Activated CD4-positive, alpha-beta T cell treated with anti-CD3 and anti-CD28 coated beads for 36 hours (primary cell): ENCODE measurements around the gene ARID5A. TPM values are rescaled to one million over a fixed set of nuclear protein-coding genes. Genes with fewer than 3 reads are reported as not detected.

Source experiments
- ATAC-seq: fragments of 200-7000 bp; cut with Tn5 transposase; one replicate; pipeline ENCODE4 v1.10.0; 2021; ENCODE audit warnings: mild to moderate bottlenecking, moderate library complexity
- CTCF ChIA-PET: fragments of 350-600 bp; sonication (Branson Sonifier 250); formaldehyde crosslinking; loops from one replicate; lab custom pipeline; 2021; ENCODE audit warnings: antibody characterized with exemption; lab: Charles Lee
- POLR2A ChIA-PET: fragments of 350-600 bp; sonication (Branson Sonifier 250); formaldehyde crosslinking; loops from one replicate; lab custom pipeline; 2021; ENCODE audit warnings: antibody characterized with exemption, inconsistent platforms; lab: Charles Lee
- DNase-seq: peaks from one replicate; pipeline ENCODE4 v3.0.0-alpha.2; 2020
- H3K27ac Mint-ChIP-seq: one replicate; pipeline ENCODE4 v1.8.0; 2021; ENCODE audit warnings: mixed read lengths
- H3K27me3 Mint-ChIP-seq: one replicate; pipeline ENCODE4 v1.8.0; 2021; ENCODE audit warnings: mixed read lengths
- H3K36me3 Mint-ChIP-seq: one replicate; pipeline ENCODE4 v1.8.0; 2021; ENCODE audit warnings: low read depth, mixed read lengths
- H3K4me1 Mint-ChIP-seq: one replicate; pipeline ENCODE4 v1.8.0; 2021; ENCODE audit warnings: mixed read lengths
- H3K4me3 Mint-ChIP-seq: one replicate; pipeline ENCODE4 v1.8.0; 2021; ENCODE audit warnings: mild to moderate bottlenecking, moderate library complexity, mixed read lengths
- H3K9me3 Mint-ChIP-seq: one replicate; pipeline ENCODE4 v1.8.0; 2021; ENCODE audit warnings: low read depth, mixed read lengths
- intact Hi-C, 2 experiments: fragments of 100-400 bp; cut with DNase I in 1 of 2; cut with micrococcal nuclease in 1 of 2; formaldehyde crosslinking; loops; one replicate each; pipeline versions ENCODE4 v1.14.2 to v1.15.1; 2022 to 2024; cut with DNase I, micrococcal nuclease
- total RNA-seq, 2 experiments: library from RNA; stranded (reverse); gene quantifications; one replicate each; pipeline ENCODE4 v1.2.3, GENCODE V29; 2021

Gene ARID5A
- total RNA-seq, 2 experiments from 2014 or later = 179 to 191 TPM

DNA sequence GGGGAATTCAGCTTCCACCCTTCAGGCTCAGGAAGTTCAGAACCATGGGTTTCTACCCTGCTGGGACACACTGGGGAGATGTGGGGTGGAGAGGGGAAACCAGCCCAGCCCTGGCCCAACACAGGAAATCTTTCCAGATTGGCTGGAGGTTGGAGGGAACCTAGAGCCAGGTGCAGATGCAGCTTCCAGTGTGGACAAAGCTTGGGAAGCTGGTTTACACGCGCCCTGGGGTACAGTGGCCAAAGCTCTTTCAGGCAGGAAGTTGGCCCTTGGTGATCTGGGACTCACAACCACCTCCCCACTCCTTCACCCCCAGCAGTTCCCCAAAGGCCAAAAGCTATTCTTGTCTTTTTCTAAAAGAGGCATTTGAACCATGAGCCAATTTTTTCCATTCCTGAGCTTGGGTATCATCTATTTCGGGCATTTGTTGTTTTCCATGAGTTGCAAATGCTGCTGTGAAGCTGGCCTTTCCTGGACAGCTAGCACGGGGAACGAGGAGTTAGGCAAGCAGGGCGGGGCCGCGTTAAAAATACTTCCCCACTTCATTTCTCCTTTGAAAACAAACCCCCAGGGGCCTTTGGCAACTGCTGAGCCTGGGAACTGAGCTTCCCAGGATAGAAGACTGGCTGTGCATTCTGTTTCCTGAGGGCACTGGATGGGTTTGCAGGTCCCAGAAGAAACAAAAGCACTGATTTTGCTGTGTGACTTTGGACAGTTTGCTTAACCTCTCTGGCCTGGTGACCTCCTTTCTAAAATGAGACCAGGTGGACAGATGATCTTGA, 3.1 kb upstream of the ARID5A start:
- Mint-ChIP-seq H3K4me3 (no peak overlapping the region), H3K9me3 (no peaks in the 10 kb centered on the region), H3K4me1 (peaks cover 69% of the 10 kb centered on the region), H3K27ac (peak overlapping the region; percentile 58), H3K27me3 (no peaks in the 10 kb centered on the region), H3K36me3 (peaks cover 14% of the 10 kb centered on the region)
- no peak for ATAC-seq
- intact Hi-C loops = loop anchor here in 1 of 2 experiments (5.0 to 10.0 kb wide), 2 partner anchors 104 to 1931 kb away; partner anchors contain the start of gene KANSL3
- POLR2A ChIA-PET = no interaction called here
- peak; percentile 5 for DNase-seq
- CTCF ChIA-PET = interaction anchor here (0.7 to 1.9 kb wide), 4 partner anchors 21 to 288 kb away, joined by 3 to 10 read pairs (median 3); no protein-coding TSS in a partner anchor

DNA sequence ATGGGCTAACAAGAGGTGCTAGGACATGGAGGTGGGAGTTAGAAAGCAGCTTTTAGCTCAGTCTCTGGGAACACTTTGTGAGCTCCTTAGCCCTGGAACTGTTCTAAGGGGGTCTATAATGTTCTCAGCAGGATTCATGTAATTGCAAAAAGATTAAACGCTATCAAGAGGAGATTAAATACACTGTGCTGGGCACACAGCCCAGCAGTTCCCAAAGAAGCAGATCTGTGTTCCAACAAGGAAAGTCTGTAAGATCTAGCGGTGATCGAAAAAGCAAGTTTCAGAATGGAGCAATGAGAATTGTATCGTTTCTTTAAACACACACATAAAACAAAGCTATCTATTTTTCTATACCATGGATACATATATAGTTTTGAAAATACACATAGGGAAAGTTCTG, 2.4 kb upstream of the ARID5A start:
- H3K27ac Mint-ChIP-seq = peak overlapping the region; percentile 2
- H3K4me1 Mint-ChIP-seq = peaks cover 67% of the 10 kb centered on the region
- H3K9me3 Mint-ChIP-seq = no peaks in the 10 kb centered on the region
- intact Hi-C loops = loop anchor here in 1 of 2 experiments (5.0 to 10.0 kb wide), 2 partner anchors 103 to 1931 kb away; partner anchors contain the start of gene KANSL3
- no peaks in the 10 kb centered on the region for H3K27me3 Mint-ChIP-seq
- no peak for ATAC-seq
- ChIA-PET POLR2A (interaction anchor here (0.6 kb wide), 1 partner anchor 20 kb away, joined by 3 read pairs; no protein-coding TSS in a partner anchor), CTCF (interaction anchor here (0.7 to 1.9 kb wide), 3 partner anchors 20 to 211 kb away, joined by 3 to 10 read pairs (median 3); no protein-coding TSS in a partner anchor)
- DNase-seq = no peak
- peaks cover 21% of the 10 kb centered on the region for H3K36me3 Mint-ChIP-seq
- no peak overlapping the region for H3K4me3 Mint-ChIP-seq

DNA sequence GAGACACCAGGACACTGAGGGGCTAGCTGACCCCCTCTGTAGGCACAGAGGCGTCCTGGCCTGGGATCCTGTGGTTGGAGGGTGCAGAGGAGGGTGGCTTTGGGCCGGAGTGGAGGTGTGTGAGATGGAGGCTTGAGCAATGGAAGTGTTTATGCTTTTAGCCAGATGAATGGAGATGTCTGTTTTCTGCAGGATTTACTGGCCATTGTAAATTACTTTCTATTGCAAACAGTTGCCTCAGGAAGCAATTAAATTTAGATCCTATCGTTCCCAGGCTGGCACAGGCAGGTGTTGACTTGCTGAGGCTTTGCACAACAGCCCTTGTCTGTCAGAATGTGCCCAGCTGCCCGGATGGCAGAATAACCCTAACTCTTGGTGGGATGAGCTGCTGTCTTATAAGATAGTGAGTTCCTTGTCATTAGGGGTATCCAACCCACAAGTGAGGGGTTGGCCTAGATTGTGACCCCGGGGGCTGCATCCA, 1.8 kb upstream of the ARID5A start:
- POLR2A ChIA-PET = interaction anchor here (0.6 kb wide), 1 partner anchor 21 kb away, joined by 3 read pairs; no protein-coding TSS in a partner anchor
- no peak overlapping the region for H3K4me3 Mint-ChIP-seq

DNA sequence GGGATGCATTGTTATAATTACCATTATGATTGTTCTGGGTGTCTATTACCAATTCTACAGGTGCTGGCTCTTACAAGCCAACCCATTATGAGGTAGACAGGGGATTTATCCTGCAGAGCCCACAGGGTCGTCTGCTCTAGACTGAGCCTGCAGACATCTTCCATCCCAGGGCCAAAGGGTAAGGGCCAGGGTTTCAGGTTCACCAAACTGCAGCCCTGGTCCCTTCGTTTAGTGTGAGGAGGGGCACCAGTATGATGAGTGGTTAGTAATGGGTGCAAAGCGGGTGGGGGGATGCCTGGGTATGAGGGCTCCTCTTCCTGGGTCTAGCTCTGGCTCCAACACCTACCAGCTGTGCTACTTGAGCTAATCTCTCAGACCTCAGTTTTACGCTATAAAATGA, 1.2 kb upstream of the ARID5A start:
- Mint-ChIP-seq H3K27me3 (no peaks in the 10 kb centered on the region), H3K4me1 (peaks cover 67% of the 10 kb centered on the region), H3K4me3 (no peak overlapping the region), H3K36me3 (peaks cover 33% of the 10 kb centered on the region), H3K27ac (peak overlapping the region; percentile 42), H3K9me3 (no peaks in the 10 kb centered on the region)
- intact Hi-C loops = loop anchor here (5.0 to 10.0 kb wide), 7 partner anchors 198 to 1929 kb away; partner anchors contain the start of genes ACTR1B (in 1 of the 2), ANKRD36 (in 1 of the 2), DUSP2 (in 1 of the 2) and LMAN2L (in 1 of the 2)
- ATAC-seq (no peak), DNase-seq (no peak)
- ChIA-PET POLR2A (no interaction called here), CTCF (interaction anchor here (0.6 to 1.3 kb wide), 2 partner anchors 9 to 102 kb away, joined by 3 read pairs; no protein-coding TSS in a partner anchor)

More for the DNA sequence above, 1.8 kb upstream of the ARID5A start:
- DNase-seq = peak; percentile 3
- intact Hi-C loops = loop anchor here (5.0 to 10.0 kb wide), 8 partner anchors 103 to 1930 kb away; partner anchors contain the start of genes ACTR1B (in 1 of the 2), ANKRD36 (in 1 of the 2), DUSP2 (in 1 of the 2) and KANSL3 (in 1 of the 2)
- no peak for ATAC-seq
- CTCF ChIA-PET = interaction anchor here (0.6 to 1.9 kb wide), 4 partner anchors 8 to 211 kb away, joined by 3 to 10 read pairs (median 3); no protein-coding TSS in a partner anchor
- Mint-ChIP-seq H3K27ac (no peak overlapping the region), H3K4me1 (peaks cover 67% of the 10 kb centered on the region), H3K9me3 (no peaks in the 10 kb centered on the region), H3K27me3 (no peaks in the 10 kb centered on the region), H3K36me3 (peaks cover 27% of the 10 kb centered on the region)

DNA sequence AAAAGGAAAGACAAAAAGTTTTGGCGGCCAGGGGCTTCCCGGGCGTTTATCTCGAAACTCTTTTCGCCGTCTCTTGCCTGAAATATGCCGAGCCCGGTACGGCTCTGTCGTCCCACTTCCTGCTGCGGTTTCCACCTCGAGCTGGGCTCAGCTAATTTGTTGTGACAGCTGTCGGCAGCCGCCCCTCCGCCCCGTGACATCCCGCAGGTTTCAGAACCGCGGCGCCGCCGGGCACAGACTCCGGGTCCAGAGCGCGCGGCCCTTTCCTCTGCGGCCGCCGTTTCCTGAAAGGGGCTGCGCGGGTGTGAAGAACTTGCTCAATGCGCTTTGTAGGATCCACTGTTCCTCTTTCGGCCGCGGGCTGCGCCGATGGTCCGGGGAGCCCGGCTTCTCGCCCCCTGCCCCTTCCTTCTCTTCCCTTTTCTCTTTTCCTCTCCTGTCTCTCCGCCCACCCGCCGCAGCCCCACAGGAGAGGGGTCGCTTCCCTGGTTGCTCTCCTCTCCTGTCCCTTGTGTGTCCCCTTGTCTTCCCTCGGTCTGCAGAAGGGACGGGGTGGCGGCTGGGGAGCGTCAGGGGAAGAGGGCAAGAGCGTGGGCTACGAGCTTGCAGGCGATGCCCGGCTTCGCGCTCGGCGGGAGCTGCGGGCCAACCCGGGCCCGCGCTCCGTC, 648 bp downstream of the ARID5A start:
- Mint-ChIP-seq H3K4me1 (peaks cover 64% of the 10 kb centered on the region), H3K4me3 (peak overlapping the region; percentile 97), H3K27ac (peak overlapping the region; percentile 90), H3K36me3 (peaks cover 50% of the 10 kb centered on the region), H3K9me3 (no peaks in the 10 kb centered on the region), H3K27me3 (no peaks in the 10 kb centered on the region)
- POLR2A ChIA-PET = interaction anchor here (0.6 to 6.0 kb wide), 7 partner anchors 9 to 270 kb away, joined by 3 to 144 read pairs (median 5); no protein-coding TSS in a partner anchor
- CTCF ChIA-PET = interaction anchor here (0.6 to 9.2 kb wide), 7 partner anchors 10 to 1004 kb away, joined by 3 to 95 read pairs (median 4); no protein-coding TSS in a partner anchor
- DNase-seq (peak; percentile 95), ATAC-seq (peak; percentile 27)
- intact Hi-C loops = loop anchor here (2.0 to 10.0 kb wide), 9 partner anchors 200 to 1928 kb away; partner anchors contain the start of genes ACTR1B (in 1 of the 2), ANKRD36 (in 1 of the 2), CNNM3 (in 1 of the 2) and DUSP2 (in 1 of the 2)

DNA sequence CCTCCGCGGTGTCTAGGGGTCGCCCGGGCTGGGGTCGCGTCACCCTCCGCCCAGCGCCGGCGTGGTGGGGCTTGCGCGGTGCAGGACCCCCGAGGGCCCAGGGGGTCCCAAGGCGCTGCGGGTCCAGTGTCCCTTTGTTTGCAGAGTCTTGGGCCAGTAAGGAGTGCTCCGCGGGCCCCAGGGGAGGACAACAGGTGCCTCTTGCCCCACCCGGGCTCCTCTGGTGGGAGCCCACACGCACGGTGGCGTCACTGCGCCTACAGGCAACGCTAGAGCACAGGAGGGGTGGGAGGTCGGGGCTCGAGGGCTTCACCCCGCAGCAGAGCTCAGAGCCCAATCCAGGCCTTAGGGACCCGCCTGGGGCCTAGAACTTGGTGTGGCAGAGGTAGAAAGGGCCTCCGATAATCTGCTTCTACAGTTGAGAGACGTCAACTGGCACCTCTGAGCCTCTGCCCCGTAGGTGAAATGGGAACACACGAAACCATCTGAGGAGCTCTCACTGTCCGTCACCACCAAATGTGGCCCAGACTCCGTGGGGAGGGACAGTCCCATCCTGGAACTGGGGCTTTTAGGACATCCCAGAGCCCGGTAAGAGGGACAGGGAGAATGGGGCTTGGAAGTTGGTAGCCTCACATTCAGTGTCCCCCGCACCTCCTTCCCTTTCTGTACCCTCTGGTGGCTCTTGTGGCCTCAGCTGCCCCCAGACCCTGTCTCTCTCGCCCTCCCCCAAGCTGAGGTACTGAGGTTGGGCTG, 1.4 kb downstream of the ARID5A start:
- H3K4me3 Mint-ChIP-seq = peak overlapping the region; percentile 97
- peaks cover 64% of the 10 kb centered on the region for H3K4me1 Mint-ChIP-seq
- ATAC-seq (peak; percentile 6), DNase-seq (peak; percentile 69)
- H3K9me3 Mint-ChIP-seq = no peaks in the 10 kb centered on the region
- peak overlapping the region; percentile 96 for H3K27ac Mint-ChIP-seq
- intact Hi-C loops = loop anchor here (1.0 to 10.0 kb wide), 13 partner anchors 13 to 1927 kb away; partner anchors contain the start of genes ACTR1B (in 1 of the 2), ANKRD36 (in 1 of the 2), CNNM3 (in 1 of the 2) and DUSP2 (in 1 of the 2)
- peaks cover 57% of the 10 kb centered on the region for H3K36me3 Mint-ChIP-seq
- ChIA-PET CTCF (interaction anchor here (0.6 to 9.2 kb wide), 8 partner anchors 10 to 543 kb away, joined by 3 to 95 read pairs (median 3); no protein-coding TSS in a partner anchor), POLR2A (interaction anchor here (0.6 to 6.0 kb wide), 10 partner anchors 10 to 392 kb away, joined by 3 to 144 read pairs (median 4); no protein-coding TSS in a partner anchor)
- H3K27me3 Mint-ChIP-seq = no peaks in the 10 kb centered on the region

DNA sequence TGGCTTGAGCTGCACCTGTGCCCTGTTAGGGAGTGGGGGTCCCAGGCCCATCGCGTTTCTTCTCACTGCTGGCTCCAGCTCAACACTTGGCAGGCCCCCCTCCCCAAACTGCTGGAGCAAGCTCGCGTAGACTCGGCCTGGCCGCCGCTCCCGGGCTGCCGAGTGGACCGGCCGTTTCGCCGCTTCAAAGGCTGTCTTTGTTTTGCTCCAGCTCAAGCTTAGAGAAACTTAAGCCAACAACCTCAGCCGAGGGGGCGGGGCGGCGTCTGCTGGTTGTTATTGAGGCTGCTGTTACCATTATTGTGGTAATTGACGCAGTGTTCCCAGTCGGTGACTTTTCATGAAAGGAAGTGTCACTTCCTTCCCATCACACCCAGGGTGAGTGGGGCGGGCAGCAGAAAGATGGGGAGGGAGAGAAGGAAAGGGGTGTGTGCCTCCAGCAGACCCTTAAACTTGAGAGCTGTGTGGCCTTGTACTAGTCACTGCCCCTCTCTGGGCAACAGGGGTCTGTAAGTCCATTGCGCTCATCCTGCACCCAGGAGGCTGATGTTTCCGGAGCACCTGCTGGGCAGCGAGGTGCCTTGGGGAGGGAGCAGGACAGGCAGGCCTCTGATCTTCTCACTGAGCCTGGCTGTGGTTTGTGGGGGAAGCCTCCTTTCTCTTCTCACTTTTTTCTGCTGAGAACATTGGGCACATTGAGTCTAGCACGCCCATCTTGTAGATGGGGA, 2.1 kb downstream of the ARID5A start:
- Mint-ChIP-seq H3K27ac (peak overlapping the region; percentile 96), H3K4me3 (peak overlapping the region; percentile 97), H3K36me3 (peaks cover 64% of the 10 kb centered on the region), H3K27me3 (no peaks in the 10 kb centered on the region), H3K9me3 (no peaks in the 10 kb centered on the region), H3K4me1 (peaks cover 64% of the 10 kb centered on the region)
- POLR2A ChIA-PET = interaction anchor here (0.6 to 6.0 kb wide), 12 partner anchors 10 to 392 kb away, joined by 3 to 144 read pairs (median 4); no protein-coding TSS in a partner anchor
- ATAC-seq (peak; percentile 45), DNase-seq (peak; percentile 95)
- CTCF ChIA-PET = interaction anchor here (0.9 to 9.2 kb wide), 7 partner anchors 10 to 292 kb away, joined by 3 to 95 read pairs (median 4); no protein-coding TSS in a partner anchor
- intact Hi-C loops = loop anchor here (1.0 to 10.0 kb wide), 13 partner anchors 14 to 1926 kb away; partner anchors contain the start of genes ACTR1B (in 1 of the 2), ANKRD36 (in 1 of the 2), DUSP2 (in 1 of the 2) and KANSL3 (in 1 of the 2)

DNA sequence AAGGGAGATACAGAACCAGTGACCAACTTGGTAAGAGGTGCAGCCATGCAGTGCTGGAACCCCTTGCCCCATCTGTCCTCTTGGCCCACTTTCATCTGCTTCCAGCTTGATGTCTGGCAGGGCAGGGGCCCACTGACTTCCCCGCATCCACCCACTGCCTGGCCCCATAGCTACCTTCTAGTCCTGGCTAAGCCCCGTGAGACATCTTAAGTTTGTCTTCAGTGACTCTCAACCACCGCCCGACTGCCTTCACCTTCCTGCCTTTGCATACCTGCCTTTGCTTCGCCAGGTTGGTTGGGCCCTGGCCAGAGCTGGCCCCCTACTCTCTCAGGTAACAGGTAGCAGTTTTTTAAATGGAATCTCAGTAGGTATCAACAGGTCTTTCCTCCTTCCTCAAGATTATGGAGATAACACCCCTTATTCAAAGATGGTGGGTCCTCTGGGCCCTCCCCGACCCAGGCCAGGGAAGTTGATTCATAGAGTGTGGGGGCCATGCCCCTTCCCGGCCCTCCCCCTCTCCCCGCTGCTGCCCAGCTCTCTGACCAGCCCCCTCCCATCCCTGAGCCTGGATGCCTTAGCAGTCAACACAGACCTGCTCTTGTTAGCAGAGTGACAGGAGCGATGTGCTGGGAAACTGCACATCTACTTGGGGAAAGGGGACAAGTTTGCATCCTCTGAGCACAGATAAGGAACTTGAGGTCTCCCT, 2.8 kb downstream of the ARID5A start:
- ChIA-PET POLR2A (interaction anchor here (0.5 to 6.0 kb wide), 10 partner anchors 9 to 381 kb away, joined by 3 to 144 read pairs (median 4); no protein-coding TSS in a partner anchor), CTCF (interaction anchor here (1.1 to 9.2 kb wide), 5 partner anchors 12 to 239 kb away, joined by 3 to 95 read pairs (median 10); no protein-coding TSS in a partner anchor)
- peaks cover 65% of the 10 kb centered on the region for H3K4me1 Mint-ChIP-seq
- H3K4me3 Mint-ChIP-seq = peak overlapping the region; percentile 97
- intact Hi-C loops = loop anchor here (1.0 to 10.0 kb wide), 11 partner anchors 13 to 1925 kb away; partner anchors contain the start of genes ACTR1B (in 1 of the 2), ANKRD36 (in 1 of the 2), DUSP2 (in 1 of the 2) and LMAN2L (in 1 of the 2)
- peak overlapping the region; percentile 96 for H3K27ac Mint-ChIP-seq
- no peaks in the 10 kb centered on the region for H3K27me3 Mint-ChIP-seq
- no peaks in the 10 kb centered on the region for H3K9me3 Mint-ChIP-seq
- peak; percentile 2 for ATAC-seq
- peaks cover 71% of the 10 kb centered on the region for H3K36me3 Mint-ChIP-seq
- DNase-seq = no peak
